Right kidney (tissue), 1 donor: ENCODE measurements around the gene DCAF7.

Source experiments
- DNase-seq: peaks from one replicate; pipeline ENCODE4 v3.0.0-alpha.2; 2016

Gene DCAF7

DNA sequence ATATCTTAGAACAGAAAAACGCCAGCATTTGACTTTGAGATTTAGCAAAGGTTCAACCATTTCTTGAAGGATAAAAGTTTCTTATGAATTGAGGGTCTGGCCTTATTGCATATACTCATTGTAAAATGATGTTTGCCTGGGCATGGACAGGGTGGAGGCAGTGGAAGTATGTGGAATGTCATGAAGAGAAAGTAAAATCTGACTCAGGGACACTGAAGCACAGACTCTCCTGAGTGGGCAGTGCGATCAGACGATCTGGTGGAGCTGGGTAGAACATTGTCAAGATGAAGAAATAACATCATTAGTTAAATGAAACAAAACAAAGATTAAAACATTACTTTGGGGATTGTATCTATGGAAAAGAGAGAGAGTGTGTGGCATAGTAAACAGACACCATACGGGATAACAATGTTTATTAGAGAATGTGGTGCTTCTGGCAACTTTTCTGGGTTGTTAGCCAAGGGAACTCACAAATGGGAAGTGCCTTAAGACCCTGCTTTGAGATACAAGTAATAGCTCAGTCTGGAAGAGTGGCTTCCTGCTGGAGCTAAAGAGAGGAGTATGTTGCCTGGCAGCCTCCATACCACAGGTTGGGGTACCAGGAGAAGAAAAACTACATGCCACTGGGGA is 76.4 kb downstream of the DCAF7 start:
- no peak for DNase-seq

- DNase-seq = no peak
Measured at GRCh38 chr17:63629627-63630026, 79.3 kb downstream of the DCAF7 start.

- no peak for DNase-seq
Measured at GRCh38 chr17:63631062-63631461, 80.8 kb downstream of the DCAF7 start.

GRCh38 chr17:63631626-63632025 is 81.3 kb downstream of the DCAF7 start:
- DNase-seq = no peak

GRCh38 chr17:63633742-63634141 is 83.5 kb downstream of the DCAF7 start:
- no peak for DNase-seq

- DNase-seq = no peak
Measured at GRCh38 chr17:63634163-63634562, 83.9 kb downstream of the DCAF7 start.

GRCh38 chr17:63634816-63635215 is 84.5 kb downstream of the DCAF7 start:
- no peak for DNase-seq

DNA sequence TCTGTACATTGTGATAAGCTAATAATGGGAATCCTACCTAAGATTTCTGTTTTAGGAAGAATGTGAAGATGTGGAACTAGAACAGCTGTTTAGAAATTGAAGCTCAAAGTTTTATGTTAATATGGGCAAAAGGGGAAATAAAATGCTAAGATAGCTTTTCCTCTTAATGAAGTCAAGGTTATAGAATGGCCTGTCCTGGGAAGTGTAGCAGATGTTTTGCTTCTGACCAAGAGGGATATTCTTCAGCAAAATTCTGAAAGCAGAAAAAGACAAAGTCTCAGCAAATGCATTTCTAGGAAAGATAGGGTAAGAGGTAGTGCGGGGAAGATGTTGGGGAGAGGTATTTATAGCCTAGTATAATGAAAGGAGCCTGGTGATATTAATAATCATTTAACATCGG is 85.0 kb downstream of the DCAF7 start:
- DNase-seq = no peak

DNA sequence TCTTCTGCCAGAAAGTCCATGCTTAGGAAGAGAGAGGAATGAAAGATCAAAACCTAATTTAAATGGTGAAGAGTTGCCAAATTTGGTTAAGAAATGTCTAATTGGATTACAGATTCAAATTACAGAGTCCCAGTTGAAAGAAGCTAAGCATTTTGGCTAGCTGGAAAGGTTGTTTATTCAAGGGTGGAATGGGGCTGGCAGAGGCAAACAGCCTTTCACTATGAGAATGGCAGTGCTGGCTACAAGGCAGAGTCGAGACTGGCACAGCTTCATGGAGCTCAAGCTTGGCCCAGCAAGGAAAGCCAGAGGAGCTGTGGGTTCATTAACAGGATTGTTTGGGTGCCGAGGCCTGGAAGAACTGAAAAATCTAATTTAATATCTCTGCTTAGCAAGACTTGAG is 85.5 kb downstream of the DCAF7 start:
- DNase-seq = no peak

DNA sequence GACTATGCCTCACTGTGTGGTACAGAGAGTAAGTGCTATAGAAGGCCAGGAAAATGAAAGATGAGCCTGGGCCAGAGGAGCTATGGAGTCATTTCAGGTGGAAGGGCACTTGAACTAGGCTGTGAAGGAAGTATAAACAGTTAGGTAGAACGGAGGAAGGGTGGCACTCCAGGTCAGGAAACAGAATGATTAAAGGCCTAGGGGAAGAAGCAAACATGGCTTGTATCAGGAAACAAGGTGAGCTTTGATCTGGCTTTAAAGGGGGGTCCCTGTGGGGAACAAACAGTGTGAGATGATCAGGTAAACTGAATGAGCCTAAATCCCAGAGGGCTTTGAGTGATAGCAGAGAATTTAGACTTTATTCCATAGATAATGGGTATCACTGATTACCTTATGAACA is 88.8 kb downstream of the DCAF7 start:
- no peak for DNase-seq

DNA sequence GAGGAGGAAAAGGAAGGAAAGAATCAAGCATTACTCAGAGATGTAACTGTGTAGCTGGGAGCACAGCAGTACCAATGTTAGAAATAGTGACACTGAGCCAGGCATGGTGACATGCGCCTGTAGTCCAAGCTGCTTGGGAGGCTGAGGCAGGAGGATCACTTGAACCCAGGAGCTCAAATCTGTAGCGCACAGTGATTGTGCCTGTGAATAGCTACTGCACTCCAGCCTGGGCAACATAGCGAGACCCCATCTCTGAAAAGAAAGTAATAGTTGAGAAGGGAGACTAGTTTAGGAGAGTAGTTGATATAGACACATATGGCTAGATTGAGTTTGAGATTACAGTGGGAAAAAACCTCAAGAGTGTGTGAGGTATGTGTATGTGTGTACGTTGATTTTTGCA is 89.8 kb downstream of the DCAF7 start:
- no peak for DNase-seq

DNA sequence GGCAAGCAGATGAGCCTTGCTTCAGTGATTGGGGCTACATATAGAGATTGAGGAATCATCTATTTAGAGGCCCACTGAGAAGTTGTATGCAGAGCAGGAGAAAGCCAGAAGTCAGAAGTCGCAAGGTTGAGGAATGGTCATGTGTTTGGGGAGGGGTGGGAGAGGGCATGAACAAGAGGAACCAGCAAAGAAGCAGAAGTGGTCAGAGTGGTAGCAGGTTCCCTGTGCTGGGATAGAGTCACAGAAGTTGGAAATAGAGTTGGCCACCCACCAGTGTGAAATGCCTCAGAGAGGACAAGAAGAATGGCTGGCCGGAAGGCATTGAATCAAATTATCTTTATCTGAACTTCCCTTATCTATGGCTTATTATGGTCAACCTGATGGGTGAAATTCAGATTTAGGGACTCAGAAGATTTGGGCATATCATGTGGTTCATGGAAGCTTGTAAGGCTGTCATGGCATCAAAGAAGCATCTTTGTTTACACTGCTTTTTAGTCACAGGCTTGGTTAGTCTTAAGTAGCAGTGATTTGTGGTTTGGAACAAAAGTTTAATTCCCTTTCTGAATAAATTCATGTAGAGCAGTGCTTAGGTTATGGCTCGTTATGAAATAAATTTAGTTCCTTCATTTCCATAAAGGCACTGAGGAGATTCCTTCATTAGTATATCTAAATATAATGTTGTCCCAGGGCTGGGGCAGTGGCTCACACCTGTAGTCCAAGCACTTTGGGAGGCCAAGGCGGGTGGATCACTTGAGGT is 91.6 kb downstream of the DCAF7 start:
- DNase-seq = no peak
